HEK293 (cell line): ENCODE data around the gene ITGA7.

Experiments used
- CTCF ChIP-seq: fragments of 450-650 bp; formaldehyde crosslinking; IDR thresholded peaks from 2 replicates; pipeline ENCODE4 v1.5.1; 2016; ENCODE audit warnings: missing biosample characterization, missing genetic modification characterization
- ELK4 ChIP-seq: IDR thresholded peaks from 2 replicates; pipeline ENCODE4 v1.6.1; 2011; ENCODE audit warnings: mild to moderate bottlenecking, low read depth, low read length, borderline replicate concordance
- ZBTB44 ChIP-seq: fragments of 450-650 bp; IDR thresholded peaks from 2 replicates; pipeline ENCODE4 v1.5.1; 2018; ENCODE audit warnings: missing biosample characterization, mild to moderate bottlenecking, missing genetic modification characterization
- ZNF239 ChIP-seq: fragments of 450-650 bp; formaldehyde crosslinking; IDR thresholded peaks from 2 replicates; pipeline ENCODE4 v1.5.1; 2016; ENCODE audit warnings: missing biosample characterization, missing genetic modification characterization
- ZNF514 ChIP-seq: fragments of 450-650 bp; formaldehyde crosslinking; IDR thresholded peaks from 2 replicates; pipeline ENCODE4 v1.5.1; 2016; ENCODE audit warnings: missing biosample characterization, missing genetic modification characterization
- ZNF654 ChIP-seq: fragments of 450-650 bp; formaldehyde crosslinking; IDR thresholded peaks from 2 replicates; pipeline ENCODE4 v1.5.1; 2016; ENCODE audit warnings: low read depth, missing biosample characterization, missing genetic modification characterization
- ZNF670 ChIP-seq: fragments of 450-650 bp; formaldehyde crosslinking; IDR thresholded peaks from 2 replicates; pipeline ENCODE4 v1.5.1; 2016; ENCODE audit warnings: missing biosample characterization, missing genetic modification characterization, low read depth

- TF ChIP-seq ELK4 (no peak), ZNF514 (tag by site-specific recombination) (no peak), ZNF670 (tag by site-specific recombination) (no peak), ZNF239 (no peak), ZNF654 (tag by site-specific recombination) (no peak), ZBTB44 (tag by site-specific recombination) (no peak), CTCF (tag by site-specific recombination) (no peak)
Measured at GRCh38 chr12:55696141-55696540, 11.6 kb downstream of the ITGA7 start.
